Mesendoderm (in vitro differentiated cells): Measurements from ENCODE around the gene INHA.

ENCODE experiments used
- DNase-seq: peaks from one replicate; pipeline ENCODE4 v3.0.0; 2013
- H2AK5ac ChIP-seq: 2 replicates; pipeline ENCODE4 v1.6.1; 2013; ENCODE audit warnings: low read length, inconsistent platforms
- H2BK120ac ChIP-seq: 2 replicates; pipeline ENCODE4 v1.6.1; 2013; ENCODE audit warnings: low read depth, mild to moderate bottlenecking, low read length, moderate library complexity, mixed read lengths
- H2BK15ac ChIP-seq: replicated peaks from 2 replicates; pipeline ENCODE4 v1.6.1; 2013; ENCODE audit warnings: low read depth, mild to moderate bottlenecking, moderate library complexity
- H2BK5ac ChIP-seq: 2 replicates; pipeline ENCODE4 v1.6.1; 2013; ENCODE audit warnings: low read length, inconsistent platforms
- H3K18ac ChIP-seq: 2 replicates; pipeline ENCODE4 v1.6.1; 2013; ENCODE audit warnings: mild to moderate bottlenecking, low read length, mixed read lengths
- H3K23ac ChIP-seq: one replicate; pipeline ENCODE4 v1.6.1; 2013; ENCODE audit warnings: low read length
- H3K27ac ChIP-seq: 2 replicates; pipeline ENCODE4 v1.5.1; 2013; ENCODE audit warnings: low read depth, mild to moderate bottlenecking, inconsistent platforms, low read length, moderate library complexity
- H3K27me3 ChIP-seq: 2 replicates; pipeline ENCODE4 v1.6.1; 2013; ENCODE audit warnings: low read length, control low read depth, mild to moderate bottlenecking, inconsistent platforms; ENCODE audit not compliant: insufficient read depth, poor library complexity
- H3K36me3 ChIP-seq: 2 replicates; pipeline ENCODE4 v1.6.1; 2013; ENCODE audit warnings: low read length, inconsistent platforms; ENCODE audit not compliant: control insufficient read depth, insufficient read depth
- H3K4ac ChIP-seq: one replicate; pipeline ENCODE4 v1.6.1; 2013; ENCODE audit warnings: low read depth, mild to moderate bottlenecking, low read length, moderate library complexity
- H3K4me1 ChIP-seq: 2 replicates; pipeline ENCODE4 v1.6.1; 2013; ENCODE audit warnings: low read depth, low read length, inconsistent platforms; ENCODE audit not compliant: control insufficient read depth
- H3K4me2 ChIP-seq: 2 replicates; pipeline ENCODE4 v1.6.1; 2013; ENCODE audit warnings: low read length
- H3K4me3 ChIP-seq: 2 replicates; pipeline ENCODE4 v1.5.1; 2013; ENCODE audit warnings: mild to moderate bottlenecking, low read length
- H3K56ac ChIP-seq: one replicate; pipeline ENCODE4 v1.6.1; 2013; ENCODE audit warnings: low read length
- H3K79me1 ChIP-seq: 2 replicates; pipeline ENCODE4 v1.6.1; 2013; ENCODE audit warnings: low read length, inconsistent platforms
- H3K79me2 ChIP-seq: 2 replicates; pipeline ENCODE4 v1.6.1; 2013; ENCODE audit warnings: mild to moderate bottlenecking, low read length; ENCODE audit not compliant: control insufficient read depth, insufficient read depth
- H3K9ac ChIP-seq: 2 replicates; pipeline ENCODE4 v1.6.1; 2013; ENCODE audit warnings: low read length, inconsistent platforms
- H4K5ac ChIP-seq: one replicate; pipeline ENCODE4 v1.6.1; 2013; ENCODE audit warnings: low read length
- H4K8ac ChIP-seq: one replicate; pipeline ENCODE4 v1.6.1; 2013; ENCODE audit warnings: low read depth, mild to moderate bottlenecking, control low read depth, low read length, moderate library complexity
- WGBS: extraction: QIAGEN DNeasy Blood & Tissue Kit; methylation state at CpG from one replicate; pipeline ENCODE4 v1.1.7; 2013; ENCODE audit warnings: low lambda C conversion rate, missing lambda C conversion rate; ENCODE audit not compliant: insufficient coverage; ENCODE audit errors: extremely low coverage; 5-methylcytosine and 5-hydroxymethylcytosine counted together

Gene INHA

GRCh38 chr2:219576505-219577388 lies 4.6 kb downstream of the INHA start:
- no peak overlapping the region for H2BK15ac ChIP-seq
- no peak overlapping the region for H3K4me3 ChIP-seq
- no peaks in the 10 kb centered on the region for H3K36me3 ChIP-seq
- no peak overlapping the region for H4K5ac ChIP-seq
- H3K18ac ChIP-seq, result peak overlapping the region; percentile 43
- H4K8ac ChIP-seq, result no peak overlapping the region
- peak overlapping the region; percentile 0 for H3K4me2 ChIP-seq
- H3K27me3 ChIP-seq, result no peaks in the 10 kb centered on the region
- no peak overlapping the region for H2BK5ac ChIP-seq
- H2AK5ac ChIP-seq, result no peak overlapping the region
- H3K79me1 ChIP-seq, result no peaks in the 10 kb centered on the region
- no peak overlapping the region for H3K4ac ChIP-seq
- peak overlapping the region; percentile 12 for H3K9ac ChIP-seq
- H3K79me2 ChIP-seq, result no peaks in the 10 kb centered on the region
- H3K56ac ChIP-seq, result peak overlapping the region; percentile 39
- no peak overlapping the region for H3K27ac ChIP-seq
- WGBS, result no CpG with 5 or more reads among the region's 15 CpGs
- H3K23ac ChIP-seq, result no peak overlapping the region
- peaks cover 3% of the 10 kb centered on the region for H3K4me1 ChIP-seq
- peak; percentile 77 for DNase-seq
- no peak overlapping the region for H2BK120ac ChIP-seq

DNA sequence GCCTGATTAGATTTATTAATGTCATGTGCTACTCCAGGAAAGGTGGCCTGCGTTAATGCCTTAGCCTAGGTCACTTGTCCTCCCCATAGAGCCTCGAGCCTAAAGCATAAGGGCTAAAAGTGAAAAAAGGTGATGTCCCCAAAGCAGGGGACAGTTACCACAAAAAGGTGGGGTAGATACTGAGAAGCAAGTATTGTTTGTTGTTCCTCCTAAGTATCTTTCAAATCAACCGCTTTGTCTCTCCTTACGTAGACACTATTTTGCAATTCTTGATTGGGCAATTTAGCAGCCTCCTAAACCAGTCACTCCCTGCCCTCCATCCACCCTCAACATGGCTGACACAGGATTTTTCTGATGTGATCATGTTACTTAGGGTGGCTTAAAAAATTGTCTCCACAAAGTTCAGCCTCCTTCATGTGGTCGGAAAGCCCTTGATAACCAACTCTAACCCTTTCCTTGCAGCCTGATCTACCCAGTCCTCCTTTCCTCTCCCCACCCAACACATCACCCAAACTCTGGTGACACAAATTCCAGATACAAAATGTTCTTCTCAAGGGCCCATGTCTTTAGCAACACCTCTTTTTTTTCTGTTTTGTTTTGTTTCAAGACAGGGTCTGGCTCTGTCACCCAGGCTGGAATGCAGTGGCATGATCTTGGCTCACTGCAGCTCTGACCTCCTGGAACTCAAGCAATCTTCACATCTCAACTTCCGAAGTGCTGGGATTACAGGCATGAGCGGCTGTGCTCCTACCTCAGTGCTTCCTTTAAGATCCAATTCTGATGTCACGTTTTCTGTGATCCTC lies 6.9 kb downstream of the INHA start:
- Histone ChIP-seq H3K79me2 (no peaks in the 10 kb centered on the region), H3K23ac (no peak overlapping the region), H3K36me3 (no peaks in the 10 kb centered on the region), H3K79me1 (no peaks in the 10 kb centered on the region), H4K5ac (no peak overlapping the region), H2BK15ac (no peak overlapping the region), H2BK120ac (no peak overlapping the region), H3K27me3 (no peaks in the 10 kb centered on the region), H3K4me3 (no peak overlapping the region), H2BK5ac (no peak overlapping the region), H4K8ac (no peak overlapping the region), H3K4me2 (no peak overlapping the region), H3K9ac (no peak overlapping the region), H3K27ac (no peak overlapping the region), H3K4me1 (no peaks in the 10 kb centered on the region), H3K18ac (no peak overlapping the region), H3K56ac (no peak overlapping the region), H2AK5ac (no peak overlapping the region), H3K4ac (no peak overlapping the region)
- no peak for DNase-seq
- no CpG with 5 or more reads among the region's 8 CpGs for WGBS

GRCh38 chr2:219581346-219581745 lies 9.2 kb downstream of the INHA start:
- Histone ChIP-seq H3K27ac (no peak overlapping the region), H3K4me1 (no peaks in the 10 kb centered on the region), H2BK120ac (no peak overlapping the region), H3K18ac (no peak overlapping the region), H3K9ac (no peak overlapping the region), H3K4me2 (no peak overlapping the region), H3K79me2 (no peaks in the 10 kb centered on the region), H2BK5ac (no peak overlapping the region), H3K27me3 (no peaks in the 10 kb centered on the region), H3K23ac (no peak overlapping the region), H2AK5ac (no peak overlapping the region), H4K5ac (no peak overlapping the region), H3K36me3 (no peaks in the 10 kb centered on the region), H3K79me1 (no peaks in the 10 kb centered on the region), H2BK15ac (no peak overlapping the region), H3K4me3 (no peak overlapping the region), H3K4ac (no peak overlapping the region), H3K56ac (no peak overlapping the region), H4K8ac (no peak overlapping the region)
- no peak for DNase-seq
- no CpG with 5 or more reads among the region's 2 CpGs for WGBS

DNA sequence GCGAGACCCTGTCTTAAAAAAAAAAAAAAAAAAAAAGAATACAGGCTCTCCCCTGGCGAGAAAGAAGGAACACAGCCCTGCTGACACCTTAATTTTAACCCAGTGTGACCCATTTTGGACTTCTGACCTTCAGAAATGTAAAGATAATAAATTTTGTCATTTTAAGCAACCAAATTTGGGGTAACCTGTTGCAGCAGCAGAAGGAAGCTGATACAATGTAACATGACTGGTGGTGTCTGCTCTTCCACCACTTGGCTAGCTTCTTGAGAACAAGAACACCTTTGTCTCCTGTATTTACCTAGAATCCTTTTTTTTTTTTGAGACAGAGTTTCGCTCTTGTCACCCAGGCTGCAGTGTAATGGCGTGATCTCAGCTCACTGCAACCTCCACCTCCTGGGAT lies 19.0 kb downstream of the INHA start:
- Histone ChIP-seq H3K23ac (no peak overlapping the region), H3K27ac (no peak overlapping the region), H2BK15ac (no peak overlapping the region), H3K4ac (no peak overlapping the region), H2BK120ac (no peak overlapping the region), H3K36me3 (no peaks in the 10 kb centered on the region), H3K4me3 (no peak overlapping the region), H3K4me2 (no peak overlapping the region), H4K8ac (no peak overlapping the region), H3K56ac (no peak overlapping the region), H2BK5ac (no peak overlapping the region), H3K18ac (no peak overlapping the region), H3K4me1 (no peaks in the 10 kb centered on the region), H3K79me2 (no peaks in the 10 kb centered on the region), H3K79me1 (no peaks in the 10 kb centered on the region), H4K5ac (no peak overlapping the region), H2AK5ac (no peak overlapping the region), H3K27me3 (no peaks in the 10 kb centered on the region), H3K9ac (no peak overlapping the region)
- no peak for DNase-seq
- no CpG with 5 or more reads among the region's 4 CpGs for WGBS

- no peaks in the 10 kb centered on the region for H3K36me3 ChIP-seq
Measured at GRCh38 chr2:219592736-219593135, 20.6 kb downstream of the INHA start.

More at GRCh38 chr2:219592736-219593135, 20.6 kb downstream of the INHA start:
- Histone ChIP-seq H2BK15ac (no peak overlapping the region), H2BK5ac (no peak overlapping the region), H2BK120ac (no peak overlapping the region), H4K5ac (no peak overlapping the region), H3K4ac (no peak overlapping the region), H3K56ac (no peak overlapping the region), H3K9ac (no peak overlapping the region), H4K8ac (no peak overlapping the region), H3K27ac (no peak overlapping the region), H2AK5ac (no peak overlapping the region), H3K18ac (no peak overlapping the region), H3K23ac (no peak overlapping the region), H3K4me2 (no peak overlapping the region), H3K27me3 (no peaks in the 10 kb centered on the region), H3K4me1 (no peaks in the 10 kb centered on the region), H3K4me3 (no peak overlapping the region), H3K79me1 (no peaks in the 10 kb centered on the region), H3K79me2 (no peaks in the 10 kb centered on the region)
- DNase-seq, result no peak
- no CpG with 5 or more reads among the region's 6 CpGs for WGBS
